Trophoblast cell (in vitro differentiated cells and primary cell): ENCODE data around the gene ZNRF2.

Source experiments
- DNase-seq, 2 donors: peaks; one replicate each; pipeline ENCODE4 v3.0.0-alpha.2; 2016
- H2AFZ ChIP-seq: 2 replicates; pipeline ENCODE4 v1.6.1; 2013; ENCODE audit warnings: low read length, moderate library complexity, mild to moderate bottlenecking; ENCODE audit not compliant: insufficient read depth, poor library complexity
- H2AK5ac ChIP-seq: 2 replicates; pipeline ENCODE4 v1.6.1; 2013; ENCODE audit warnings: mild to moderate bottlenecking, low read length
- H2BK120ac ChIP-seq: 2 replicates; pipeline ENCODE4 v1.6.1; 2013; ENCODE audit warnings: low read length, mild to moderate bottlenecking, moderate library complexity; ENCODE audit not compliant: insufficient read depth, poor library complexity
- H2BK12ac ChIP-seq: 2 replicates; pipeline ENCODE4 v1.6.1; 2013; ENCODE audit warnings: mild to moderate bottlenecking, low read length, moderate library complexity
- H2BK5ac ChIP-seq: 2 replicates; pipeline ENCODE4 v1.6.1; 2013; ENCODE audit warnings: low read length, low read depth, moderate library complexity, mild to moderate bottlenecking; ENCODE audit not compliant: poor library complexity
- H3K14ac ChIP-seq: 2 replicates; pipeline ENCODE4 v1.6.1; 2013; ENCODE audit warnings: mild to moderate bottlenecking, low read length
- H3K18ac ChIP-seq: 2 replicates; pipeline ENCODE4 v1.6.1; 2013; ENCODE audit warnings: mild to moderate bottlenecking, low read length
- H3K23ac ChIP-seq: 2 replicates; pipeline ENCODE4 v1.6.1; 2013; ENCODE audit warnings: low read length
- H3K27ac ChIP-seq: 2 replicates; pipeline ENCODE4 v1.5.1; 2013; ENCODE audit warnings: low read depth, mild to moderate bottlenecking, inconsistent platforms, low read length, moderate library complexity
- H3K27me3 ChIP-seq: 2 replicates; pipeline ENCODE4 v1.6.1; 2013; ENCODE audit warnings: inconsistent platforms, mild to moderate bottlenecking, low read length, moderate library complexity; ENCODE audit not compliant: insufficient read depth
- H3K36me3 ChIP-seq, 2 experiments: 1 replicate in 1 of 2; 2 replicates in 1 of 2; pipeline ENCODE4 v1.6.1; 2013; ENCODE audit warnings: low read length in 2 of 2, mild to moderate bottlenecking in 2 of 2, moderate library complexity in 1 of 2; ENCODE audit not compliant: insufficient read depth in 2 of 2, control insufficient read depth in 1 of 2
- H3K4ac ChIP-seq: 2 replicates; pipeline ENCODE4 v1.6.1; 2013; ENCODE audit warnings: low read depth, mild to moderate bottlenecking, low read length, moderate library complexity
- H3K4me1 ChIP-seq, 2 experiments: 1 replicate in 1 of 2; 2 replicates in 1 of 2; pipeline ENCODE4 v1.6.1; 2013; ENCODE audit warnings: low read length in 2 of 2, mild to moderate bottlenecking in 2 of 2, moderate library complexity in 1 of 2; ENCODE audit not compliant: insufficient read depth in 2 of 2, control insufficient read depth in 1 of 2
- H3K4me2 ChIP-seq: 2 replicates; pipeline ENCODE4 v1.6.1; 2013; ENCODE audit warnings: inconsistent platforms, mild to moderate bottlenecking, low read length, moderate library complexity
- H3K4me3 ChIP-seq: 2 replicates; pipeline ENCODE4 v1.5.1; 2013; ENCODE audit warnings: mild to moderate bottlenecking, low read depth, low read length, inconsistent platforms
- H3K79me1 ChIP-seq: one replicate; pipeline ENCODE4 v1.6.1; 2013; ENCODE audit warnings: low read length
- H3K79me2 ChIP-seq: 2 replicates; pipeline ENCODE4 v1.6.1; 2013; ENCODE audit warnings: low read length, mild to moderate bottlenecking; ENCODE audit not compliant: control insufficient read depth, insufficient read depth, poor library complexity
- H3K9ac ChIP-seq: 2 replicates; pipeline ENCODE4 v1.6.1; 2013; ENCODE audit warnings: mild to moderate bottlenecking, low read length
- H3K9me3 ChIP-seq: 2 replicates; pipeline ENCODE4 v1.6.1; 2013; ENCODE audit warnings: low read depth, mild to moderate bottlenecking, control low read depth, inconsistent platforms, low read length; ENCODE audit not compliant: insufficient read depth
- H4K12ac ChIP-seq: 2 replicates; pipeline ENCODE4 v1.6.1; 2013; ENCODE audit warnings: low read depth, mild to moderate bottlenecking, low read length, moderate library complexity
- H4K8ac ChIP-seq: 2 replicates; pipeline ENCODE4 v1.6.1; 2013; ENCODE audit warnings: low read depth, mild to moderate bottlenecking, low read length, moderate library complexity
- H4K91ac ChIP-seq: one replicate; pipeline ENCODE4 v1.6.1; 2013; ENCODE audit warnings: low read depth, mild to moderate bottlenecking, low read length, moderate library complexity
- WGBS: extraction: QIAGEN DNeasy Blood & Tissue Kit; methylation state at CpG from one replicate; pipeline ENCODE4 v1.1.7; 2013; ENCODE audit warnings: missing lambda C conversion rate; ENCODE audit not compliant: insufficient read length, insufficient coverage; ENCODE audit errors: extremely low coverage; 5-methylcytosine and 5-hydroxymethylcytosine counted together

The ZNRF2 gene

GRCh38 chr7:30347226-30348082, 63.1 kb downstream of the ZNRF2 start:
- Histone ChIP-seq H3K27ac (peak overlapping the region; percentile 20), H2BK12ac (no peak overlapping the region), H2AFZ (no peak overlapping the region), H2AK5ac (no peak overlapping the region), H3K9ac (no peak overlapping the region), H3K4me2 (no peak overlapping the region), H4K91ac (no peak overlapping the region), H4K12ac (no peak overlapping the region), H3K18ac (no peak overlapping the region), H3K36me3 (no peaks in the 10 kb centered on the region), H3K79me2 (no peaks in the 10 kb centered on the region), H3K27me3 (no peaks in the 10 kb centered on the region), H4K8ac (peak overlapping the region; percentile 60), H3K14ac (no peak overlapping the region), H2BK120ac (no peak overlapping the region), H3K4me1 (peaks cover 0 to 2% of the 10 kb centered on the region in 2 experiments), H3K23ac (no peak overlapping the region), H2BK5ac (peak overlapping the region; percentile 4), H3K79me1 (peaks cover 3% of the 10 kb centered on the region), H3K4ac (no peak overlapping the region), H3K9me3 (no peaks in the 10 kb centered on the region), H3K4me3 (no peak overlapping the region)
- no CpG with 5 or more reads among the region's 2 CpGs for WGBS
- no peak for DNase-seq

DNA sequence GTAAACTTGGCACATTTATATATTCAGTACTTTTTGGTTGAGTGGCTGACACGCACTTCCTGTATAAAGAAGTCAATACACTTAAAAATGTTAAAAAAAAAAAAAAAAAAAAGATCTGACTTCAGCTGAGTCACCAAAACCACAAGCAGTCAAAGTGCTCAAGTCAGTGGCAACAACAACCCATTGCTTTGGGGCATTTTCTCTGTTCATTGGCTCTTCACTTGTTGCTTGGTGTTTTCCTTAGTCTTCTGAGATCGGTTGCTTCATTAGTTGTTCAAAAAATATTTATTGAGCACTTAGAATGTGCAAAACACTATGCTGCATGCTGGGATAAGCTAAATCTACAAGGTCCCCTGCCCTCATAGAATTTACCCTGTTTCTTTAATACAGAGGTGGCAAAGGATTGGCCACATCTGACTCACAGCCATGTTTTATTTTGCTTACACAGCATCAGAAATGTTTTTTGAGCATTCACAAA, 63.7 kb downstream of the ZNRF2 start:
- no peaks in the 10 kb centered on the region for H3K9me3 ChIP-seq
- H3K79me2 ChIP-seq, result no peaks in the 10 kb centered on the region
- no peak overlapping the region for H2BK12ac ChIP-seq
- H4K8ac ChIP-seq, result no peak overlapping the region
- H3K36me3 ChIP-seq, result no peaks in the 10 kb centered on the region
- H2BK120ac ChIP-seq, result peak overlapping the region; percentile 53
- H3K27me3 ChIP-seq, result no peaks in the 10 kb centered on the region
- H3K4me3 ChIP-seq, result no peak overlapping the region
- DNase-seq, result peak; percentile 66 to 81
- H3K4ac ChIP-seq, result no peak overlapping the region
- H3K9ac ChIP-seq, result no peak overlapping the region
- H3K4me2 ChIP-seq, result peak overlapping the region; percentile 42
- peaks cover 3% of the 10 kb centered on the region for H3K79me1 ChIP-seq
- H3K23ac ChIP-seq, result no peak overlapping the region
- H3K14ac ChIP-seq, result no peak overlapping the region
- no peak overlapping the region for H4K91ac ChIP-seq
- peak overlapping the region; percentile 96 for H3K27ac ChIP-seq
- peaks cover 0 to 2% of the 10 kb centered on the region in 2 experiments for H3K4me1 ChIP-seq
- H2BK5ac ChIP-seq, result peak overlapping the region; percentile 46
- no peak overlapping the region for H2AFZ ChIP-seq
- no peak overlapping the region for H3K18ac ChIP-seq
- no peak overlapping the region for H2AK5ac ChIP-seq
- no peak overlapping the region for H4K12ac ChIP-seq
- WGBS, result no CpG with 5 or more reads among the region's 2 CpGs

GRCh38 chr7:30349170-30349569, 64.8 kb downstream of the ZNRF2 start:
- Histone ChIP-seq H3K27ac (no peak overlapping the region), H2AFZ (no peak overlapping the region), H2BK120ac (no peak overlapping the region), H2BK12ac (no peak overlapping the region), H2AK5ac (no peak overlapping the region), H3K4me3 (no peak overlapping the region), H3K9me3 (no peaks in the 10 kb centered on the region), H3K4me2 (no peak overlapping the region), H4K8ac (no peak overlapping the region), H2BK5ac (no peak overlapping the region), H3K79me1 (peaks cover 3% of the 10 kb centered on the region), H3K9ac (no peak overlapping the region), H3K14ac (no peak overlapping the region), H3K4ac (no peak overlapping the region), H3K18ac (no peak overlapping the region), H3K79me2 (no peaks in the 10 kb centered on the region), H3K23ac (no peak overlapping the region), H3K36me3 (no peaks in the 10 kb centered on the region), H3K27me3 (no peaks in the 10 kb centered on the region), H4K12ac (no peak overlapping the region), H3K4me1 (peaks cover 0 to 2% of the 10 kb centered on the region in 2 experiments), H4K91ac (no peak overlapping the region)
- peak; percentile 41 to 96 for DNase-seq
- no CpG with 5 or more reads among the region's 3 CpGs for WGBS

DNA sequence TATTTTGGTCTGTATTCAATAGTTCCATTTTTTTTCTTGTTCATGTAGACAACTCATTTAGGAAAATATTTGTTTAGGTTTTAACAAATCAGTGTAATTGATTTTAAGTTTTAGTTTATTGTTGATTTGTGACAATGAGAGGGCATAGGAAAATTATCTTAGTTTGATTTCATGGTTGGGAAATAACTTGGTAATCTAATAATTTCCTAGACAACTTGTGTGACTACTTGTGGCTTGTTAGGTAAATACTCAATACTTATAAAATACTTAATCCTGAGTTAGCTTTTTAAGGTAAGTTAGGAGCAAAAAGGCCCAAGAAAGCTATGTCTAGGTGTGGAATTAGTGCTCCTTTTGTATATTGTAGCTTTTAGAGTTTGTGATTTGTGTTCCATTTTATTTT, 65.4 kb downstream of the ZNRF2 start:
- H2AFZ ChIP-seq, result no peak overlapping the region
- no peak overlapping the region for H4K91ac ChIP-seq
- no peak overlapping the region for H3K14ac ChIP-seq
- no peak overlapping the region for H2BK120ac ChIP-seq
- no peak overlapping the region for H3K4me2 ChIP-seq
- no peaks in the 10 kb centered on the region for H3K36me3 ChIP-seq
- no peak overlapping the region for H4K12ac ChIP-seq
- H3K9ac ChIP-seq, result no peak overlapping the region
- no peak overlapping the region for H3K4me3 ChIP-seq
- no peak overlapping the region for H3K27ac ChIP-seq
- no peak overlapping the region for H3K18ac ChIP-seq
- no peaks in the 10 kb centered on the region for H3K27me3 ChIP-seq
- no peak overlapping the region for H4K8ac ChIP-seq
- no peak overlapping the region for H2BK5ac ChIP-seq
- H2AK5ac ChIP-seq, result no peak overlapping the region
- H3K79me1 ChIP-seq, result peaks cover 3% of the 10 kb centered on the region
- no peaks in the 10 kb centered on the region for H3K79me2 ChIP-seq
- H2BK12ac ChIP-seq, result no peak overlapping the region
- no peak overlapping the region for H3K23ac ChIP-seq
- no peak overlapping the region for H3K4ac ChIP-seq
- no peaks in the 10 kb centered on the region for H3K9me3 ChIP-seq
- DNase-seq, result no peak
- peaks cover 0 to 2% of the 10 kb centered on the region in 2 experiments for H3K4me1 ChIP-seq
